ENCODE measurements around the gene SLC13A3. TPM values are rescaled to one million over a fixed set of nuclear protein-coding genes. Genes with fewer than 3 reads are reported as not detected.

The SLC13A3 gene
- total RNA-seq, 1 experiment from 2014 or later = 17.5 TPM

DNA sequence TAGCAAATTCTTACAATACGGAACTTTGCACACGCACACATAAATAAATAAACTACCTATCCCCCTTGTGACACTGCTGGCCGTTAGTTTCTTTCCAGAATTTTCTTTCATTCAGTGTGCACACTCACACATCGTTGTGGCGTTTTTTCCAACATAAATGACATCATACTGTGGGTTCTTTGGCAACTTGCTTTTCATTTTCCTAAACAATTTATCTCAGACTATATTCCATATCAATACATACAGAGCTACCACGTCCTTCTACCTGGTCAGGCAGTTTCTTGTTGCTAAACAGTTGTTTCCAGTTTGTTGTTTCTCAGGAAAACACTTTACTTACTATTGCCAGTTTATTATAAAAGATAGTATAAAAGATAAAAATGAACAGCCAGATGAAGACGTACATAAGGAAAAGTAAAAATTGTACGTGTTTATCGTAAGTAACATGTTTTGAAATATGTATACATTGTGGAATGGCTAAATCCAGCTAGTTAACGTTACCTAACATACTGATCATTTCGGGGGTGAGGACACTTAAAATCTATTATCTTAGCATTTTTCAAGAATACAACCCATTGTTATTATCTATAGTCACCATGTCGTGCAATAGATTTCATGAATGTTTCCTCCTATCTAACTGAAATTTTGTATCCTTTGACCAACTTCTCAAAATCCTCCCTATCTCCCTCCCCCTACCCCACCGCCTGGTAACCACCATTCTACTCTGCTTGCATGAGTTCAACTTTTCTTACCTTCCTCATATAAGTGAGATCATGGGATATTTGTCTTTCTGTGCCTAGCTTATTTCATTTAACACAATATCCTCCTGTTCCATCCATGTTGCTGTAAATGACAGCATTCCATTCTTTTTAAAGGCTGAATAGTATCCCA, 39.2 kb upstream of the SLC13A3 start:
- Histone ChIP-seq H3K4me1 (ENCODE audit: insufficient read depth, low read length) (0 out of 2 replicates have a peak, but pooled peaks cover 2% of the 10 kb centered on the region), H3K79me2 (ENCODE audit: insufficient read depth, low read length) (peaks cover 9% of the 10 kb centered on the region; the same call in 1 of the 2 replicates), H2BK5ac (ENCODE audit: insufficient read length, low read length) (no peak overlapping the region), H3T11ph (ENCODE audit: low read length) (no peak overlapping the region), H3K27me3 (ENCODE audit: insufficient read depth, low read length) (no peaks in the 10 kb centered on the region), H2BK15ac (ENCODE audit: low read depth, low read length) (no peak overlapping the region), H4K91ac (ENCODE audit: insufficient read length, low read depth, low read length) (no peak overlapping the region), H2AFZ (ENCODE audit: low read length) (peak overlapping the region; percentile 45), H3K27ac (ENCODE audit: insufficient read length, low read depth, low read length) (no peak overlapping the region), H3K14ac (ENCODE audit: insufficient read depth, low read length) (no peak overlapping the region), H4K20me1 (ENCODE audit: control insufficient read depth, insufficient read depth, insufficient read length) (no peaks in the 10 kb centered on the region), H3K9me3 (ENCODE audit: control insufficient read depth, low read depth, low read length) (no peaks in the 10 kb centered on the region), H3K79me1 (ENCODE audit: insufficient read depth, low read depth, low read length, poor library complexity, severe bottlenecking) (no peaks in the 10 kb centered on the region), H3K4me2 (ENCODE audit: insufficient read depth, insufficient read length, low read length) (peak overlapping the region; percentile 96), H3K56ac (ENCODE audit: insufficient read length, low read depth, low read length) (no peak overlapping the region), H3K4ac (ENCODE audit: low read depth, low read length) (no peak overlapping the region), H3K9ac (ENCODE audit: extremely low read depth, insufficient read length, low read length) (peak overlapping the region; percentile 55), H3K23ac (ENCODE audit: insufficient read length, low read depth, low read length) (no peak overlapping the region), H2BK20ac (ENCODE audit: low read depth, low read length, poor library complexity, severe bottlenecking) (no peak overlapping the region), H2BK120ac (ENCODE audit: low read depth, low read length, poor library complexity, severe bottlenecking) (no peak overlapping the region), H4K5ac (ENCODE audit: insufficient read length, low read depth, low read length) (no peak overlapping the region), H2BK12ac (ENCODE audit: insufficient read length, low read depth, low read length) (no peak overlapping the region), H2AK5ac (ENCODE audit: insufficient read length, low read length) (no peak overlapping the region), H3K18ac (ENCODE audit: insufficient read length, low read depth, low read length) (no peak overlapping the region), H4K8ac (replicated peaks; ENCODE audit: insufficient read length, low read depth, low read length) (no peak overlapping the region), H3K23me2 (ENCODE audit: insufficient read length, low read depth, low read length, poor library complexity, severe bottlenecking) (peaks cover 8% of the 10 kb centered on the region)
- Mint-ChIP-seq H3K36me3 (ENCODE audit: insufficient read depth in 1 of 3, low read depth in 3 of 3) (peaks cover 12 to 14% (median 13%) of the 10 kb centered on the region in 3 experiments), H3K9me3 (no peaks in the 10 kb centered on the region), H3K27ac (peak overlapping the region in 1 of 3 experiments; percentile 37; a peak in 4 of 7 replicates), H3K4me3 (peak overlapping the region; percentile 92 to 96; a peak in 4 of 5 replicates), H3K4me1 (peaks cover 24 to 32% of the 10 kb centered on the region in 2 experiments), H3K27me3 (ENCODE audit: low read depth) (no peaks in the 10 kb centered on the region)
- TF ChIP-seq, protein P1, sequence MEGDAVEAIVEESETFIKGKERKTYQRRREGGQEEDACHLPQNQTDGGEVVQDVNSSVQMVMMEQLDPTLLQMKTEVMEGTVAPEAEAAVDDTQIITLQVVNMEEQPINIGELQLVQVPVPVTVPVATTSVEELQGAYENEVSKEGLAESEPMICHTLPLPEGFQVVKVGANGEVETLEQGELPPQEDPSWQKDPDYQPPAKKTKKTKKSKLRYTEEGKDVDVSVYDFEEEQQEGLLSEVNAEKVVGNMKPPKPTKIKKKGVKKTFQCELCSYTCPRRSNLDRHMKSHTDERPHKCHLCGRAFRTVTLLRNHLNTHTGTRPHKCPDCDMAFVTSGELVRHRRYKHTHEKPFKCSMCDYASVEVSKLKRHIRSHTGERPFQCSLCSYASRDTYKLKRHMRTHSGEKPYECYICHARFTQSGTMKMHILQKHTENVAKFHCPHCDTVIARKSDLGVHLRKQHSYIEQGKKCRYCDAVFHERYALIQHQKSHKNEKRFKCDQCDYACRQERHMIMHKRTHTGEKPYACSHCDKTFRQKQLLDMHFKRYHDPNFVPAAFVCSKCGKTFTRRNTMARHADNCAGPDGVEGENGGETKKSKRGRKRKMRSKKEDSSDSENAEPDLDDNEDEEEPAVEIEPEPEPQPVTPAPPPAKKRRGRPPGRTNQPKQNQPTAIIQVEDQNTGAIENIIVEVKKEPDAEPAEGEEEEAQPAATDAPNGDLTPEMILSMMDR (conservative IDR thresholded peaks at IDR 0.05) = no peak
- WGBS (ENCODE audit: extremely low coverage, insufficient read length, low lambda C conversion rate) = 100% methylated on average over 3 of the region's 13 CpGs
- no peak for DNase-seq

Measured in H9 (cell line).